Limb (tissue), 2 donors: ENCODE measurements around the gene PSME3.

Experiments
- DNase-seq, 2 donors: peaks; one replicate each; pipeline ENCODE4 v3.0.0-alpha.2; 2016; ENCODE audit errors: extremely low spot score in 2 of 2

The PSME3 gene

GRCh38 chr17:42832934-42833766 is at the start of gene PSME3:
Gene PSME3, plus strand, starts transcription at chr17:42833397. Its CDS starts 235 bp downstream, at chr17:42833632.
- peak; percentile 88 to 94 for DNase-seq

DNA sequence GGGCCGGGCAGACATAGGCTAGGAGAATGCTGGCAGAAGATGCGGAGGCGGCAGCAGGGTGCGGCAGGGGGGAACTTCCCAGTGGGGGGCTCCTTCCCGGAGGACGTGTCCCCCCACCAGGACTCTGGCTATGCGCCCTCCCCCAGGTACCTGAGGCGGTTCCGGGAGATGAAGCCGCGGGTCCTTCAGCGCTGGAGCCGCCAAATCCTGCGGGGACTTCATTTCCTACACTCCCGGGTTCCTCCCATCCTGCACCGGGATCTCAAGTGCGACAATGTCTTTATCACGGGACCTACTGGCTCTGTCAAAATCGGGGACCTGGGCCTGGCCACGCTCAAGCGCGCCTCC is 49.4 kb upstream of the PSME3 start:
- DNase-seq, result no peak

DNA sequence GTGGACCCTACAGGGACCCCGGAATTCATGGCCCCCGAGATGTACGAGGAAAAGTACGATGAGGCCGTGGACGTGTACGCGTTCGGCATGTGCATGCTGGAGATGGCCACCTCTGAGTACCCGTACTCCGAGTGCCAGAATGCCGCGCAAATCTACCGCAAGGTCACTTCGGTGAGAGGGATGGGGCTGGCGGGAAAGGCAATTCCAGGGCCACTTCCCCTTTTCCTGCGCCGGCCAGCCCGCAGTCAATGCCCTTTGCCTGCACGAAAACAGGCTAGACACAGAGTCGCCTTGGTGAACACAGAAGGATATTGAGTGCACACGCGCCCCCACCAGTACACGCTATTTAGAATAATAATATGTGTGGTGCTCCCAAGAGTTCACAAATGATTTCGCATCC is 48.8 kb upstream of the PSME3 start:
- no peak for DNase-seq

GRCh38 chr17:42784811-42785592 is 48.2 kb upstream of the PSME3 start:
- no peak for DNase-seq

DNA sequence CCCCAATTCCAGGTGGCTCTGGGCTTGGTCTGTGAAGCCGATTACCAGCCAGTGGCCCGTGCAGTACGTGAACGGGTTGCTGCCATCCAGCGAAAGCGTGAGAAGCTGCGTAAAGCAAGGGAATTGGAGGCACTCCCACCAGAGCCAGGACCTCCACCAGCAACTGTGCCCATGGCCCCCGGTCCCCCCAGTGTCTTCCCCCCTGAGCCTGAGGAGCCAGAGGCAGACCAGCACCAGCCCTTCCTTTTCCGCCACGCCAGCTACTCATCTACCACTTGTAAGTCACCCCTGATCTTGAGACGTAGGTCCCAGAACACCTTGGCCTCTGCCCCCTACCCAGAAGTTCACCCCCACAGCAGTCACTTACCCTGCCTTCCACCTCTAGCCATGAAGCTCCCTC is 45.9 kb upstream of the PSME3 start:
- DNase-seq, result no peak

DNA sequence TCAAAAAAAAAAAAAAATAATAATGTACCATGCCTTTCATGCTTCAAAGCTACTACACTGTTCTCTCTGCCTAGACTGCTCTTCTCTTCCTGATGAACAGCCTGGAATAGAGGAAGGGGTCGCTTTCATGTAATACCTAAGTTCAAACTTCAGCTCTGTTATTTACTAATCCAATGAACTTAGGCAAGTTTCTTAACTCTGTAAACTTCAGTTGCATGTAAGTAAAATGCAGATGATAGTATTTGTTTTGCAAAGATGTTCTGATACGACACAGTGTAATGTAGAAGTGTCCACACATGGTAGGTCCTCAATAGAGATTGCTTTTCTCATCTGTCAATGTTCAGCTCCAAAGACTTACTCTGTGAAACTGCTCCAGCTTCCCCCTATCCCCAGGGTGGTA is 41.2 kb upstream of the PSME3 start:
- DNase-seq, result no peak

DNA sequence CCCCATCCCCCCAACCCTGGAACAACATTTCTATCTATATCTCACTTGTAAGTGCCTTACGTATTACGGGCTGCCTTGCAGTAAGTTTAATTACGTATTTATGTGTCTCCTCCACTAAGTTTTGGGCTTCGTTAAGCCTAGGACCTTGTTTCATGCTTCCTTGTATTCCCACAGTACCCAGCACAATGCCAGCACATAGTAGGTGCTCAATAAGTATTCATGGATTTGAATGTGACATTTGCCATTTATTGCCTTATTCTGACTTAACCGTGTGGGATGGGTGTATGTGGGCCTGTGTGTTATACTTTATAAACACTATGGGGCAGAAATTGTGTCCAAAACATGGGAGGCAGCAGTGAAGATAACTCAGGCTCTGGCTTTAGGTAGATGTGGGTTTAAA is 40.7 kb upstream of the PSME3 start:
- no peak for DNase-seq

GRCh38 chr17:42795061-42795460 is 38.1 kb upstream of the PSME3 start:
- DNase-seq, result no peak

- DNase-seq, result no peak
Measured at GRCh38 chr17:42795465-42795864, 37.7 kb upstream of the PSME3 start.

GRCh38 chr17:42796066-42796758 is 37.0 kb upstream of the PSME3 start:
- no peak for DNase-seq

DNA sequence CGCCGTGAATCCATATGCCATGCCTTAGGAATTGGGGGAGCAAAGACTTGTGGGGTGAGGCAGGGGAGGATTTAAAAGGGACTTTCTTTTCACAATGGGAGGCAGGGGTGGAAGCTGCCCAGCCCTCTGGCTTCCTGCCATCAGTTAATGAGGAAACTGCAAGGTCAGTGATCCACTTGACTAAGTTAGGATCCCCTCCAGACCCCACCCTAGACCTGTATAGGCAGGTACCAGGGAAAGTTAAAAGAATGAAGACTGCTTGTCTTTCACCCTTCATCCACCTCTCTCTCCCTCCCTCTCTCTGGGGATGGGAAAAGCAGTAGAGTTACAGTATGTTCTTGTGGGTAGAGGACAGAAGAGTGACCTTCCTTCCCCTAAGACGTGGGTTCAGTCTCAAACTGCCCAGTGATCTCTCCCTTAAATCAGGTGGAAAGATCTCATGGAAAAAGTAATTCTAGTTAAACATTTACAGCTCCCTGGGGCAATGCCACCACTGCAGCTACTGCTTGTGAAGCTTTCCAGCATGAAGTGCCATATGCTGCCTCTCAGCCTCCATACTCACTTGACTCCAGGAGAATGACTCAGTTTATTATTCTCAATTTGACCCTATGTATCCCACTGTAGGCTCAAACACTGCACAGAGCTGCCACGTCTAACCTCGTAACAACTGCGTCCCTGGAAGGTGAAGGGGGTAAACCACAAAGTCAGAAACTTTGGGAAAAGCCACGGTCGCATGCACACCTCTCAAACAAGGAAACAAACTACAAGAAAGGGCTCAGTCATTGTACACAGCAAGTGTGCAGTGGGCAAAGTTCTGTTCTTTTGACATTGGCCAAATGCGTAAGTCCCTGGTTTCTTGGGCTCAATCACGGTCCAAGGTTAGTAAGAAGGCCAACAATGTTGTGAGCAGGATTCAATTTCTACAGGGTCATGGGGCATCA is 35.9 kb upstream of the PSME3 start:
- no peak for DNase-seq

GRCh38 chr17:42798011-42798382 is 35.2 kb upstream of the PSME3 start:
- DNase-seq, result no peak

- DNase-seq, result peak; percentile 82 to 91
Measured at GRCh38 chr17:42798383-42799380, 34.5 kb upstream of the PSME3 start, which contains the start of the genes CNTD1 and COA3. Gene CNTD1, plus strand, starts transcription at chr17:42798861. Its CDS starts 207 bp downstream, at chr17:42799068. Gene COA3, minus strand, starts transcription at chr17:42798704. Its CDS starts 23 bp downstream, at chr17:42798681.

DNA sequence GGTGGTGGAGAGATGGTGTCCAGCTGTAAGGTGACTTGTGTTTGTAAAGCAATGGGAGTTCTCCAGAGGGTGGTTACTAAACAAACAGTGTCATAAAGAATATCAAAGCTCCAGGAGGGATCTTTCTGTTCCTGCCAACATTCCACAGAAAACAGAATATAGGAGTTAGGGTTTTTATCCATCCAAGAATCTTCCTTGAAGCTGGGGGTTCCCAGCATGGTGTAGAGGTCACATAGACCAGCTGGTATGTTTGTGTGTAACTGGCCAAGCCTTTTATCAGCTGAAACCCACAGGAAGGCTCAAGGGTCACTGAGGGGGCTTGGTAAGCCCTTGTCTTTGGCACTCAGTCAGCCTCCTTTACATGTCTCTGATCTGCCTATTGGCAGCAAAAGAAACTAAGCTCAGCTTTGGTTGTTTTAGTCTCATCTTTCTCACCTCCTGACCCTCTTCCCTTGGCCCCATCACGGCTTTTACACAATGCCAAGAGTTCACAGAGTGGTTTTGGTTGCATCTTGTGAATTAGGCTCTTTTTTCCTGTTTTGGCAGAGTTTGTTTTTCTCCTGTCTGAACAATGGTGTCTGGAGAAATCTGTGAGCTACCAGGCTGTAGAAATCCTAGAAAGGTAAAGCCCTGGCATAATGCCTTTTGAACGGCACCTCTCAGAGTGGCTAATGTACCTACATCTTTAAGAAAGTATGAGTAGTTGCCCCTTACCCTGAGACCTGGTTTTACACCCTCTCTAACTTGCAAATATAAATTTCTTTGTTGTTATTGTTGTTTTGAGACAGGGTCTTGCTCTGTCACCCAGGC is 29.9 kb upstream of the PSME3 start:
- DNase-seq, result no peak

DNA sequence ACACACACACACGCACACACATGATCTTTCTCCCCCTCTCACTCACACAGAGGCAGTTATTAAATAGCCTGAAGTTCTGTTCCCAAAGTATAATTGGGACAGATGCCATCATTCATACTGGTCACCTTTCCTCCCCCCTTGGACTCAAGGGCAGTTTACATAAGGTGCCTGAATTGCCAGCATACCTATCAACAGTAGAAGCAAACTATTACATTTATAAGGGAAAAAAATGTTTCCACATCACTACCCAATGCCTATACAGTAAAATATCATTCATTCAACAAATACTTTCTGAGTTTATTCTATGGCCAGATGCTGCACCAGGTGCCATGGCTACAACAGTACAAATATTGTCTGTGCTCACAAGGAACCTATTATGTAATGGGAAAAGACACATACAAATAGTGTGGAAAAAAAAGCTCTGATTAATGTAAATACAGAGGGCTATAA is 28.3 kb upstream of the PSME3 start:
- DNase-seq, result no peak

GRCh38 chr17:42806249-42806648 is 26.9 kb upstream of the PSME3 start:
- DNase-seq, result no peak

DNA sequence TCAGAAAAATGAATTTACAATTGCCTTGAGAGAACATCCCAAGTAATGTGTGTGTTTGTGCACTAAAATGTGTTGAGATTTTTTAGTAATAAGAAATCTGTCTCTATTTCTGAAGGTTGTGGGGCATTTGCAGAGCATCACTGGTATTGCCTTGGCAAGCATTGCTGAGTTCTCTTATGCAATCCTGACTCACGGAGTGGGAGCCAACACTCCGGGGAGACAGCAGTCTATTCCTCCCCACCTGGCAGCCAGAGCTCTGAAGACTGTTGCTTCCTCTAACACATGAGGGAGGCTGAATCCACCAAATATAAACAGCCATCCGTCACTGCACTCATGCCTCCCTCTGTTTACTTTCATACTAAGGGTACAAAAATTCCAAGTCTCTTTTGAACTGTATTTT is 23.9 kb upstream of the PSME3 start:
- no peak for DNase-seq

DNA sequence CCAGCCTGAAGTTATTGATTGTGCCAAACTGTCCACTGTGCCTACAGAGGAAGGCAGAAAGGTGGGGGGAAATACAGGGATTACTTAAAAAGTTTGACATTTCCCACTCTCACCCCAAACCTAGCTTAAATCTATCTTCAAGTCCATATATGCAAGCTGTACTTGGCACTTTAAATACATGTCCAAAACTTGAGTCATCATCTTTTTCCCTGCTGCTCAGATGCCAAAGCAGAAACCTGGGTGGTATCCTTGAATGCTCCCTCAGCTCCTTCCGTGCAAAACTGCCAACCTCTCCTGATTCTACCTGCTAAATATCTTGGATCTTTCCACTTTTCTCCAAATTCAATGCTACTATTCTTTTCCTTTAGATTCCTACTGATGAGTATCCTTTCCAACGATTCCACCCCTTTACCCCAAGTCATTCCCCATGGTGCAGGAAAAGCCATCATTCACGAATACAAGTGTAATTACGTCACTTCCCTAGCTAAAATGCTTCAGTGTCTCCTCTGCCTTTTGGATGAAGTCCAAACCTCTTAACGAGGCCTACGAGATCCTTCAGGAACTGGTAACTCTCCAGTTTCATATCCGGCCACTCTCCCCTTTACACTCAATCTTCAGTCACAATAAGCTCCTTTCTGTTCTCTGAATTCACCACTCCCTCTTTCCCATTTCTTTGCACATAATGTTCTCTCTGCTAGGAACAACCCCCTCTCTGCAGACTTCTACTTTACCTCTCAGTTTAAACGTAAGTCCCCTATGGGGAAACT is 18.4 kb upstream of the PSME3 start:
- DNase-seq, result peak in 1 of 2 donors; percentile 64
